Measurements from ENCODE around the gene GNAO1.

DNA sequence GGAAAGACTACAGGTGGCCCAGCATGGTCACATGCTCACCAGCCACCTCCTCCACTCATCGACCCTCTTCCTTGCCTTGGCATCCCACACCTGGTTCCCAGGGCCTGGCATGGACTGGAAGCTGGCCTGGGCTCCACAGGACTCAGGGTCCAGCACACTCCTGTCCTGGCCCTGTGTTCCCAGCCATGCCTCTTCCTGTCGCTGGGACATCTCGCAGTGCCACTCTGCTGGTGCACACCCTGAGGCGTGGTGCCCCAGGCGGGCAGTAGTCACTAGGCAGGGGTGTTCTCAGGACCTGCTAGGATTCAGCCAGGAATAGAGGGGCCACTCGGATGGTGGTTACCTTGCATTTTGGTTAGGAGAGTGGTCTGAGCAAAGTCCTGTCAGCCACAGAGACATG, 134.7 kb downstream of the GNAO1 start:
- TF ChIP-seq, protein P1, sequence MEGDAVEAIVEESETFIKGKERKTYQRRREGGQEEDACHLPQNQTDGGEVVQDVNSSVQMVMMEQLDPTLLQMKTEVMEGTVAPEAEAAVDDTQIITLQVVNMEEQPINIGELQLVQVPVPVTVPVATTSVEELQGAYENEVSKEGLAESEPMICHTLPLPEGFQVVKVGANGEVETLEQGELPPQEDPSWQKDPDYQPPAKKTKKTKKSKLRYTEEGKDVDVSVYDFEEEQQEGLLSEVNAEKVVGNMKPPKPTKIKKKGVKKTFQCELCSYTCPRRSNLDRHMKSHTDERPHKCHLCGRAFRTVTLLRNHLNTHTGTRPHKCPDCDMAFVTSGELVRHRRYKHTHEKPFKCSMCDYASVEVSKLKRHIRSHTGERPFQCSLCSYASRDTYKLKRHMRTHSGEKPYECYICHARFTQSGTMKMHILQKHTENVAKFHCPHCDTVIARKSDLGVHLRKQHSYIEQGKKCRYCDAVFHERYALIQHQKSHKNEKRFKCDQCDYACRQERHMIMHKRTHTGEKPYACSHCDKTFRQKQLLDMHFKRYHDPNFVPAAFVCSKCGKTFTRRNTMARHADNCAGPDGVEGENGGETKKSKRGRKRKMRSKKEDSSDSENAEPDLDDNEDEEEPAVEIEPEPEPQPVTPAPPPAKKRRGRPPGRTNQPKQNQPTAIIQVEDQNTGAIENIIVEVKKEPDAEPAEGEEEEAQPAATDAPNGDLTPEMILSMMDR (IDR thresholded peaks at IDR 0.05): no peak
- TF ChIP-seq EZH2phosphoT487 (IDR thresholded peaks at IDR 0.05; ENCODE audit: borderline replicate concordance, low read depth) (no peak), TAF1 (IDR thresholded peaks at IDR 0.05; ENCODE audit: borderline replicate concordance, low read depth, low read length) (no peak), TCF12 (IDR thresholded peaks at IDR 0.05) (no peak)
- TF ChIP-seq, protein P2, sequence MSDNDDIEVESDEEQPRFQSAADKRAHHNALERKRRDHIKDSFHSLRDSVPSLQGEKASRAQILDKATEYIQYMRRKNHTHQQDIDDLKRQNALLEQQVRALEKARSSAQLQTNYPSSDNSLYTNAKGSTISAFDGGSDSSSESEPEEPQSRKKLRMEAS (IDR thresholded peaks at IDR 0.05; ENCODE audit: low read depth): no peak
